ENCODE results near the gene PSMD2. TPM values are rescaled to one million over a fixed set of nuclear protein-coding genes. Genes with fewer than 3 reads are reported as not detected.

Gene PSMD2
- total RNA-seq, 4 donors from 2014 or later: 160 to 319 (median 213) TPM

DNA sequence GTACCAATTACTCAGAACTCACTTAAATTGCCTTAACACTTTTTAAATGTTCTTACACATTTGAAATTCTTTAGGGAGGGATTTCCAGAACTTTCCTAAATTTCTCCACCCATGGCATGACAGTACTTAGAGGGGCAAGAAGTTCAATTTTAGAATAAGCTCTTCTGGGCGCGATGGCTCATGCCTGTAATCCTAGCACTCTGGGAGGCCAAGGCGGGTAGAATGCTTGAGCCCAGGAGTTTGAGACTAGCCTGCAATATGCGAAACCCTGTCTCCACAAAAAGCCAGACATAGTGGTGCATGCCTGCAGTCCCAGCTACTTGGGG is 49.0 kb downstream of the PSMD2 start:
- ATAC-seq (ENCODE audit: low FRiP score) (peak; percentile 20), DNase-seq (ENCODE audit: low spot score) (no peak)
- TF ChIP-seq CTCF (IDR thresholded peaks at IDR 0.05): no peak

DNA sequence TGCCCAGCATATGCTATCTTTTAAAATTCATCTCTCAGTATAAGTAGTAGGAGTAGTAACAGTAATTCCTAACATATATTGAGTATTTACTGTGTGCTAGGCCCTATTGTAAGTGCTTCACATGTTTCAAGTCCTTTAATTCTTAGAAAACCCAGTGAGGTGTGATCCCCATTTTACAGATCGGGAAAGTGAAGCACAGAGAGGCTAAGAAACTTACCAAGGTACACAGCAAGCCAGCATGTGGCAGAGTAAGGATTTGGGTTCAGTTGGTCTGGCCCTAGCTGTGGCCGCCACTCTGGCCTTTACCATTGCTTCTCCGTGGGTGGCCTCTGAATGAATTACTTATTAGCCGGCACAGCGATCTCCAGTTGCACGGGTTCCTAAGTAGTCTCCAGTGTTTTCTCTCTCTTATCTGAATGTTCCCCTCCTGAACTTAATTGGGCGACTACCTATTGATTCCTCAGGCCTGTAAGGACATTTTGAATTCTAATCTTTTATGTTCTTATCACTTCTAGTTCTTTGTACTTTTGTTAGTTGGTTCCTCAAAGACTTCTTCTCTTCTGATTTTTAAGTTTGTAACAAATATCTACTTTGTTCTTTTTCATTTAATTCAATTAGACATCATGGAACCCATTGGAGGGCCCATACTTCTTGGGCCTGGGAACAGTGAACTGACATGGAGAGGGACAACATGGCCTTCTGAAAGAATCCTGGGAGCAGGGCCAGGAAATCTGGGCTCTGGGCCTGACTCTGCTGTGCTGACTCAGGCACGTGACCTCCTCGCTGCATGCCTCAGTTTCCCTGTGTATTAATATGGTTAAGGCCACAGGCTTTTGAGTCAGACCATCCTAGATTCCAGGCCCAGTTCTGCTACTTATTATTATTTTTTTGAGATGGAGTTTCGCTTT is 50.8 kb downstream of the PSMD2 start:
- no peak for TF ChIP-seq CTCF (IDR thresholded peaks at IDR 0.05)

GRCh38 chr3:184350618-184351017 is 51.6 kb downstream of the PSMD2 start:
- ATAC-seq (ENCODE audit: low FRiP score) (no peak), DNase-seq (ENCODE audit: low spot score) (no peak)
- TF ChIP-seq CTCF (IDR thresholded peaks at IDR 0.05): no peak

More for the DNA sequence above, 50.8 kb downstream of the PSMD2 start:
- DNase-seq (ENCODE audit: low spot score): no peak
- no peak for ATAC-seq (ENCODE audit: low FRiP score)

- ATAC-seq (ENCODE audit: low FRiP score) (peak; percentile 1), DNase-seq (ENCODE audit: low spot score) (no peak)
- TF ChIP-seq CTCF (IDR thresholded peaks at IDR 0.05): no peak
Measured at GRCh38 chr3:184351511-184352148, 52.6 kb downstream of the PSMD2 start.

DNA sequence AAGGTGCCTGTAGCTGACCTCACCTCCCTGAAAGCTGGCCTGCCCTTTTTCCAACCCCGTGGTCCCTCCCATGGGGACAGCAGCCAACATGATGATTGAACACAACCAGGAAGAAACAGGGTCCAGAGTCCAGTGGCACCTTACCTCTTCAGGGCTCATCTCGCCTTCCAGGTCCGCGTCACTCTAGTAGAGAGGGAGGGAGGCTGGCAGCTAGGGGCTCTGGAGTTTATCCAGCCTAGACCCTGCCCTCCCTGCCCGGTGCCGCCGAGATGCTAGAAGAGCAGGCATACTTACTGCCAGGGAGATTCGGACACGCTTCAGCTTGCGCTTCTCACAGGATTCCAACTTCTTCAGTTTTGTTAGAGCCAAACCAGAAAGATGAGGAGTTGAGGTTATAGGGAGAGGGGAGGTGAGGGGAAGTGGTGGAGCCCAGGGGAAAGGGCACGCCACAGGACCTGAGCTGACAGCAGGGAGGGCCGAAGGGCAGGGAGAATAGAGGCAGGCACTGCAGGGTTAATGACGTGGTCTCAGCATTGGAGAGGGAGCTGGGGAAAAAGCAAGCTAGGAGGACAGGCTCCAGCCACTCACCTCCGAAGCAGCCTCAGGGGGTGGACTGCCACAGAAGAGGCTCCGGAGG is 53.2 kb downstream of the PSMD2 start:
- DNase-seq (ENCODE audit: low spot score) (no peak), ATAC-seq (ENCODE audit: low FRiP score) (peak; percentile 43)
- TF ChIP-seq CTCF (IDR thresholded peaks at IDR 0.05): no peak

DNA sequence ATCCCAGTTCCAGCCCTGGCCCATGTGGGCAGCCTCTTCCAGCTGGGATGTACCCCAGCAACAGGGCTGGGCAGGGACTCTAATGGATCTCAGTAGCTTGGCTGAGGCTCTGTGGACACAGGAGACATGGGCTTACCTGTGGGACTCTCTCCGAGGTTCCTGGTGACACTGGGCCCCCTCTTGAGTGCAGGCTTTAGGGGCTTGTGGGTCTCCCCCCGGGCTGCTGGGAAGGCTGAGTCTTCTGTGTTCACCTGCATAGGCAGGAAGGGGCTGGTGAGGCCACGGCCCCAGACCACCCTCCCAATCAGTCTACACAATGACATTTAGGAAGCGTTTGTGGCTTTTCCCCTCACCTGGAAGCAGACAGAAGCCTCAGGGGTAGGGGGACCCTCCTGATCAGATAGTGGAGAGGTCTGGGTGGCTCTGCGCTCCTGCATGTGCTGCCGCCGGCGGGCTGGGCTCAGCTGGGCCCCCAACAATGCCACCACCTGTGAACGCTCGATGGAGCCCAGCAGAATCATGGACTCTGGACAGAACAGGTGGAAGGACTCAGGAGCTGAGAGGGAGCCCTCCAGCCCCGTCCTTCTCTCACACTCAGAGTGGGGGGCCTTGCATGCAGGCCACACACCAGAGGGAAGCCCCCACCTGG is 54.0 kb downstream of the PSMD2 start:
- no peak for TF ChIP-seq CTCF (IDR thresholded peaks at IDR 0.05)
- DNase-seq (ENCODE audit: low spot score): no peak
- no peak for ATAC-seq (ENCODE audit: low FRiP score)

Measured in omental fat pad (tissue), 4 donors.